Left lung (tissue), 10 donors: ENCODE measurements around the gene OR2K2. TPM values are rescaled to one million over a fixed set of nuclear protein-coding genes. Genes with fewer than 3 reads are reported as not detected.
"Not testable (repeated sequence)": the region's sequence is repeated elsewhere in the genome, so short reads cannot be mapped to it uniquely, and the experiment has no call there.

Source experiments
- ATAC-seq: fragments of 200-7000 bp; cut with Tn5 transposase; one replicate; pipeline ENCODE4 v1.9.1; 2020; ENCODE audit warnings: moderate library complexity
- DNase-seq, 4 donors: peaks; one replicate each; pipeline ENCODE4 v3.0.0-alpha.2; 2013 to 2020
- H3K27ac ChIP-seq, 2 donors: fragments of 200-600 bp; sonication (generic) in 1 of 2; one replicate each; pipeline versions ENCODE4 v1.5.0 to v1.8.0; 2020 to 2021
- H3K27me3 ChIP-seq, 2 donors: fragments of 200-600 bp; sonication (generic) in 1 of 2; one replicate each; pipeline versions ENCODE4 v1.5.0 to v1.8.0; 2020 to 2021
- H3K36me3 ChIP-seq, 2 donors: fragments of 200-600 bp; sonication (generic) in 1 of 2; one replicate each; pipeline versions ENCODE4 v1.5.0 to v1.8.0; 2020 to 2021
- H3K4me1 ChIP-seq, 2 donors: fragments of 200-600 bp; one replicate each; pipeline ENCODE4 v1.8.0; 2021
- H3K4me3 ChIP-seq, 2 donors: fragments of 200-600 bp; sonication (generic) in 1 of 2; one replicate each; pipeline versions ENCODE4 v1.5.0 to v1.8.0; 2020 to 2021; ENCODE audit warnings: mild to moderate bottlenecking in 1 of 2
- H3K9me3 ChIP-seq, 2 donors: fragments of 200-600 bp; sonication (generic) in 1 of 2; one replicate each; pipeline versions ENCODE4 v1.5.0 to v1.8.0; 2020 to 2021
- intact Hi-C, 2 donors: fragments of 100-400 bp; cut with DNase I; formaldehyde crosslinking; loops; one replicate each; pipeline versions ENCODE4 v1.11.2 to v1.14.2; 2022
- polyA plus RNA-seq, 6 donors: library from polyadenylated mRNA; unstranded; fragments of 120-200 nt; gene quantifications; one replicate each; pipeline ENCODE4 v1.2.1, GENCODE V29; 2013; ENCODE audit not compliant: insufficient read length in 6 of 6
- total RNA-seq, 2 donors: library from RNA; stranded (reverse); fragmentation: NEBNext Ultra II Directional; extraction: Animal tissue kit (Norgen Biotek cat#: 25700); gene quantifications; one replicate each; pipeline ENCODE4 v1.2.1, GENCODE V29; 2021
- TF ChIP-seq, protein P1 (sequence below), 2 donors: fragments of 200-600 bp; sonication (generic) in 1 of 2; IDR thresholded peaks; one replicate each; pipeline versions ENCODE4 v1.5.0 to v1.8.0; 2021; ENCODE audit warnings: antibody characterized with exemption in 2 of 2
- donor health status: DM: no; HTN: yes; CAD: no.
- donor health status: DM: no; HTN: no; CAD: no.

Gene OR2K2
- total and polyA plus RNA-seq, 8 donors = not detected

- DNase-seq = no peak
- Histone ChIP-seq H3K27ac (no peak overlapping the region), H3K4me3 (no peak overlapping the region), H3K9me3 (no peaks in the 10 kb centered on the region), H3K27me3 (no peaks in the 10 kb centered on the region), H3K36me3 (no peaks in the 10 kb centered on the region), H3K4me1 (peaks cover 0 to 10% of the 10 kb centered on the region in 2 donors)
- TF ChIP-seq, protein P1, sequence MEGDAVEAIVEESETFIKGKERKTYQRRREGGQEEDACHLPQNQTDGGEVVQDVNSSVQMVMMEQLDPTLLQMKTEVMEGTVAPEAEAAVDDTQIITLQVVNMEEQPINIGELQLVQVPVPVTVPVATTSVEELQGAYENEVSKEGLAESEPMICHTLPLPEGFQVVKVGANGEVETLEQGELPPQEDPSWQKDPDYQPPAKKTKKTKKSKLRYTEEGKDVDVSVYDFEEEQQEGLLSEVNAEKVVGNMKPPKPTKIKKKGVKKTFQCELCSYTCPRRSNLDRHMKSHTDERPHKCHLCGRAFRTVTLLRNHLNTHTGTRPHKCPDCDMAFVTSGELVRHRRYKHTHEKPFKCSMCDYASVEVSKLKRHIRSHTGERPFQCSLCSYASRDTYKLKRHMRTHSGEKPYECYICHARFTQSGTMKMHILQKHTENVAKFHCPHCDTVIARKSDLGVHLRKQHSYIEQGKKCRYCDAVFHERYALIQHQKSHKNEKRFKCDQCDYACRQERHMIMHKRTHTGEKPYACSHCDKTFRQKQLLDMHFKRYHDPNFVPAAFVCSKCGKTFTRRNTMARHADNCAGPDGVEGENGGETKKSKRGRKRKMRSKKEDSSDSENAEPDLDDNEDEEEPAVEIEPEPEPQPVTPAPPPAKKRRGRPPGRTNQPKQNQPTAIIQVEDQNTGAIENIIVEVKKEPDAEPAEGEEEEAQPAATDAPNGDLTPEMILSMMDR (IDR thresholded peaks at IDR 0.05) = no peak
- no peak for ATAC-seq
- intact Hi-C loops = loop anchor here in 1 of 2 donors (10.0 kb wide), 1 partner anchor 666 kb away; no protein-coding TSS in a partner anchor
Measured at GRCh38 chr9:111301195-111301594, 28.8 kb downstream of the OR2K2 start.

DNA sequence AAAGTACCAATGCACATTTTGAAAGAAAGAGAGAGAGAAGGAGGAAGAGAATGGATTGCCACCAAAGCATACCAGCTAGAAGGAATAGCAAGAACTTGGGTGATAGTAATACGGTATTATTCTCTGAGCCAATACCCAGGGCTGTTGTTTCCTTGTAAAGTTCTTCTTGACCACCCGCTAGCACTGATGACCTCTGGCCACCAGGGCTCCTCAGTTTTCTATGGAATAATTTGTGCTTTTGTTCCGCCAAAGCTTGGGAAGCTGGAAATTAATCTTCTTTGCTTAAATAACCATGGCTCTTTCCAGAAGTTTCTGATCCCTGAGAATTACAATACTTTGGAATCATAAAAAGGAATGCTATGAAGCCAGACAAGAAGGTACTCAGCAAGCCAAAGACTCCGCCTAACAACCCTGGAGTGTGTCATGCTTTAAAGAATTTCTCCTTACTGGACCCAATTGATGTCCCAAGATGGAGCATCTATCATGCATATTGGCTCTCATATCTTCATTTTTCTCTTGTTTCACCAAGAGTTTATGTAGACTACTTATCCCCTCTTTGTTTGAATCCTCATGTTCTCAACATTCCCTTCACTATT lies 29.8 kb downstream of the OR2K2 start:
- H3K4me1 ChIP-seq = peaks cover 0 to 10% of the 10 kb centered on the region in 2 donors
- no peaks in the 10 kb centered on the region for H3K27me3 ChIP-seq
- TF ChIP-seq, protein P1 (IDR thresholded peaks at IDR 0.05) = no peak
- no peaks in the 10 kb centered on the region for H3K9me3 ChIP-seq
- DNase-seq (no peak), ATAC-seq (no peak)
- H3K36me3 ChIP-seq = no peaks in the 10 kb centered on the region
- intact Hi-C loops = loop anchor here in 1 of 2 donors (10.0 kb wide), 1 partner anchor 665 kb away; no protein-coding TSS in a partner anchor
- H3K27ac ChIP-seq = no peak overlapping the region
- no peak overlapping the region for H3K4me3 ChIP-seq

DNA sequence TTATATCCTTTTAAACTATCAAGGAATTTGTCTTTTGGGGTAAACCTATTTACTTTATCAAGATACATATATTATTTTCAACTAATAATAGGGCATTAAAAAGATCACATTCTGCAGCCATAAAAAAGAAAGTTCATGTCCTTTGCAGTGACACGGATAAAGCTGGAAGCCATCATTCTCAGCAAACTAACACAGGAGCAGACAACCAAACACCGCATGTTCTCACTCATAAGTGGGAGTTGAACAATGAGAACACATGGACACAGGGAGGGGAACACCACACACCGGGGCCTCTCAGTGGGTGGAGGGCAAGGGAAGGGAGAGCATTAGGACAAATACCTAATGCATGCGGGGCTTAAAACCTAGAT lies 30.4 kb downstream of the OR2K2 start:
- H3K27me3 ChIP-seq, ATAC-seq, intact Hi-C loops, H3K36me3 ChIP-seq, H3K4me3 ChIP-seq, H3K9me3 ChIP-seq, H3K27ac ChIP-seq: not testable (repeated sequence)
- peaks cover 0 to 10% of the 10 kb centered on the region in 2 donors for H3K4me1 ChIP-seq
- DNase-seq = peak in 1 of 4 donors; percentile 9

GRCh38 chr9:111298731-111299598 lies 31.1 kb downstream of the OR2K2 start:
- peak overlapping the region; percentile 48 to 55 for H3K27ac ChIP-seq
- ATAC-seq (peak; percentile 92), DNase-seq (peak in 3 of 4 donors; percentile 41 to 77 (median 75))
- TF ChIP-seq, protein P1 (IDR thresholded peaks at IDR 0.05) = peak; percentile 70 to 78
- H3K4me1 ChIP-seq = peaks cover 0 to 10% of the 10 kb centered on the region in 2 donors
- no peaks in the 10 kb centered on the region for H3K36me3 ChIP-seq
- no peaks in the 10 kb centered on the region for H3K27me3 ChIP-seq
- intact Hi-C loops = no loop called here
- H3K4me3 ChIP-seq = no peak overlapping the region
- no peaks in the 10 kb centered on the region for H3K9me3 ChIP-seq

- Histone ChIP-seq H3K27me3 (no peaks in the 10 kb centered on the region), H3K4me1 (peaks cover 0 to 10% of the 10 kb centered on the region in 2 donors), H3K4me3 (no peak overlapping the region), H3K36me3 (no peaks in the 10 kb centered on the region), H3K27ac (peak overlapping the region in 1 of 2 donors; percentile 55), H3K9me3 (no peaks in the 10 kb centered on the region)
- no peak for ATAC-seq
- intact Hi-C loops = no loop called here
- TF ChIP-seq, protein P1 (IDR thresholded peaks at IDR 0.05) = no peak
- DNase-seq = no peak
Measured at GRCh38 chr9:111298111-111298510, 31.9 kb downstream of the OR2K2 start.
